ENCODE results near the gene PI16.
"Not testable (repeated sequence)": the region's sequence is repeated elsewhere in the genome, so short reads cannot be mapped to it uniquely, and the experiment has no call there.

Gene PI16

GRCh38 chr6:36976509-36976908, 22.0 kb downstream of the PI16 start:
- DNase-seq, result no peak

- DNase-seq, result no peak
Measured at GRCh38 chr6:36976931-36977330, 22.4 kb downstream of the PI16 start.

- DNase-seq, result peak; percentile 9
Measured at GRCh38 chr6:36977470-36977941, 23.0 kb downstream of the PI16 start.

- DNase-seq, result no peak
Measured at GRCh38 chr6:36978421-36979346, 24.1 kb downstream of the PI16 start.

GRCh38 chr6:36979347-36979742, 24.8 kb downstream of the PI16 start:
- DNase-seq, result peak; percentile 65

- DNase-seq, result no peak
Measured at GRCh38 chr6:36980129-36980528, 25.6 kb downstream of the PI16 start.

GRCh38 chr6:36980876-36981619, 26.5 kb downstream of the PI16 start:
- DNase-seq, result no peak

- no peak for DNase-seq
Measured at GRCh38 chr6:36983538-36983937, 29.0 kb downstream of the PI16 start.

GRCh38 chr6:36984581-36985416, 30.3 kb downstream of the PI16 start:
- peak; percentile 77 for DNase-seq

GRCh38 chr6:36985417-36985807, 30.9 kb downstream of the PI16 start:
- no peak for DNase-seq

- DNase-seq, result peak; percentile 93
Measured at GRCh38 chr6:36985808-36986703, 31.5 kb downstream of the PI16 start, which contains the start of gene MTCH1. MTCH1 (minus strand) TSS chr6:36986196; CDS start chr6:36986173, 23 bp downstream.

- DNase-seq, result no peak
Measured at GRCh38 chr6:36986704-36987047, 32.1 kb downstream of the PI16 start.

- DNase-seq, result no peak
Measured at GRCh38 chr6:36989264-36989663, 34.7 kb downstream of the PI16 start.

GRCh38 chr6:36990401-36990800, 35.9 kb downstream of the PI16 start:
- DNase-seq, result not testable (repeated sequence)

GRCh38 chr6:36997811-36998722, 43.5 kb downstream of the PI16 start:
- no peak for DNase-seq

- no peak for DNase-seq
Measured at GRCh38 chr6:36998723-36999038, 44.1 kb downstream of the PI16 start.

- DNase-seq, result no peak
Measured at GRCh38 chr6:36999061-36999750, 44.7 kb downstream of the PI16 start.

- no peak for DNase-seq
Measured at GRCh38 chr6:36999751-37000125, 45.2 kb downstream of the PI16 start.

- no peak for DNase-seq
Measured at GRCh38 chr6:37004044-37004980, 49.8 kb downstream of the PI16 start.

Data from fibroblast of skin of scalp (primary cell).